GM19452 (cell line): ENCODE results near the gene TMEM60.
"Not testable (repeated sequence)": the region's sequence is repeated elsewhere in the genome, so short reads cannot be mapped to it uniquely, and the experiment has no call there.

Experiments
- ATAC-seq: cut with Tn5 transposase; IDR thresholded peaks from one replicate; pipeline ENCODE4 v1.9.1; 2021; ENCODE audit not compliant: unreplicated experiment

Gene TMEM60, protein sequence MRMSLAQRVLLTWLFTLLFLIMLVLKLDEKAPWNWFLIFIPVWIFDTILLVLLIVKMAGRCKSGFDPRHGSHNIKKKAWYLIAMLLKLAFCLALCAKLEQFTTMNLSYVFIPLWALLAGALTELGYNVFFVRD

DNA sequence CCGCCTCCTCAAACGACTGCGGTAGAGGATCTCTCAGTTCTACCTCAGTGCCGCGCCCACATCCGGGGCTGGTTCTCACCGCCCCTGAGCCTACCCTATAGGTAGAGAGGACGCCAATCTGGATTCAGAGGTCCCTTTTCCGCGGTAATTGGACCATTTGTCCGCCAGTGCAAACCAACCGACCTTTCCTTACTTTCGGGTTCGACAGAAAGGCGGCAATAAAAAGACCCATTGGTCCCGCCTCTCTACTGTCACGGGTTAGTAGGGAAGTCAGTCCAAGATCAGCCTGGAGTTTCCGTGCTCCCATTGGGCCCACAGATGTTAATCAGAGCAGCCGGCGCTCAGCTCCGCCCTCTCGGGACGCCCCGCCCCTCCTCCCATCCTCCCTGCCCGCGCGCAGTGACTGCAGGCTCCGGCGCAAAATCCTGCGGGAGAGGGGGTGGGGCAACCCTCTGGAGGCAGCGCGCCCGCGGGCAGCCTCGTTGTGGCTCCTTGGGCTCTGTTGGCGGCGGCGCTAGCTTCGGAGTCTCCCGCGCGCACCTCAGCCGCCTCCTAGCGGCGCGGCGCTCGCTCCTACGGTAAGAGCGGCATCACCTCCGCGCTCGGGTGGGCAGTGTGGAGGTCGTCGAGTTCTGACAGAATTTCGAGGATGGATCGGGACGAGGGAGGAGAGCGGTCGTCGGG, at the start of gene TMEM60, which contains the start of gene PHTF2:
TMEM60 (minus strand) TSS at position 41 of the 684 bp plus-strand sequence. CDS start 4,061 bp downstream, outside the sequence.
PHTF2 (plus strand) TSS at position 380 of the 684 bp plus-strand sequence.
- peak; percentile 90 for ATAC-seq

DNA sequence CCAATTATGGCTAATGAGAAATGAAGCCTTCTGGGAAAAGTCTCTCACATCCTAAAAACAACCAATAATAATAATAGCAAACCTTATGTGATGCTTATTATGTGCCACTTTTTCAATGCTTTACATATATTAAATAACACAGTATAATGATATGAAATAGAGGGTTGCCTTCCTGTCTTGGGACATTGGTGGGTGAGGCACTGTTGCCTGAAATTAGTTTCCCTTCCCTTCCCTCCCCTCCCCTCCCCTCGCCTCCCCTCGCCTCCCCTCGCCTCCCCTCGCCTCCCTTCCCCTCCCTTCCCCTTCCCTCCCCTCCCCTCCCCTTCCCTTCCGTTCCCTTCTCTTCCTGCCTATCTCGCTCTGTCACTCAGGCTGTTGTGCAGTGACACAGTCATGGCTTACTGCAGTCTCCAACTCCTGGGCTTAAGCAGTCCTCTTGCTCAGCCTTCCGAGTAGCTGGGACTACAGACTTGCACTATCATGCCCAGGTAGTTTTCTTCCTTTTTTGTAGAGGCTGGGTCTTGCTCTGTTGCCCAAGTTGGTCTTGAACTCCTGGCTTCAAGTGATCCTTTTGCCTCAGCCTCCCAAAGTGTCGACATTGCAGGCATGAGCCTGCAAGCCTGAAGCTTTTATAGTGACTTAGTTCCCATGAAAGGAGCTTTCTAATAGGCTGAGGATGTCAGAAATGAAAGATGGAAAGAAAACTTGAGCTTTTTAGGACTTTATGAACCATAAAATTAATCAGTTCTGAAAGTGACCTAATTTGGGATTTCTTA, 48.3 kb upstream of the TMEM60 start:
- ATAC-seq, result no peak

DNA sequence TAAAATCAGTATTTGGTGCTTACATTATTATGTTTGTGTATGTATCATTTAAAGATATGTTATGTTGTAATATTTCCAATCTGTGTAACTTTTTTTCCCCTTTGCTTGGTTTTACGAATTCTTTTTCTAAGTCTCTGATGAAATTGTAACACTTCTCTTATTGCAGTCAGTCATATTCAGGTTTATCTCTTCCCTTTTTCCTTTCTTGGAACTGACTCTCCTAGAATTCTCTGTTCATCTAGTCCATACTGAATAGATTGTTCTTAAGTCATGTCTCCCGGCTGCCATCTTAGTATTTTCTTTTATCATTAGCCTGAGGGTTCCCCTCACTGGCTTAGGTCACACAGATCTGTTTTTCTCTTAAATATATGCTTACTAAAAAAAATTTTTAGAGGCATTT, 45.0 kb upstream of the TMEM60 start:
- no peak for ATAC-seq

GRCh38 chr7:77839919-77840318, 41.7 kb upstream of the TMEM60 start:
- ATAC-seq, result no peak

DNA sequence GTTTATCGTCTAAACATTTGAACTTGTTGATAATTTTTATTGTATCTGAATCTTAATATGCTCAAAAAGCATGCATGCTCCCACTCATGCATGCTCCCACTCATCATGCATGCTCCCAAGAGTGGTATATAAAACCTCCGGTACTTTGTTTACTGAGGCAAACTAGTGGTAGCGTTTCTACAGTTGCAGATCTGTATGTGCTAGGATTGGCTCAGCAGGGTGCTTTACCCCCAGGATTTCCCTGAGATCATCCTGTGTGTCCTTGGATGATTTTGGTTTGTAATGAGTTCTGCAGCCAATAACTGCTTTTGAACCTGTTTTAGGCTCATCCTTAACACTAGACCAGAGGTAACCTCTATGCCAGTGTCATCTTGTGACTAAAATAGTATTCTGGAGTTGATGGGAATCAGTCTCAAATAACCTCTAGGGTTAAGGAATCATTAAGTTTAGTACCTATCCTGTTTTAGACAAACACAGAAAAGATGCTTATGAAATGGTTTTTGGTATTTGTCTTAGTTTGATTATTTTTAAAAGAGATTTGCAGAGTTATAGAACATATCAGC, 40.8 kb upstream of the TMEM60 start:
- ATAC-seq, result no peak

DNA sequence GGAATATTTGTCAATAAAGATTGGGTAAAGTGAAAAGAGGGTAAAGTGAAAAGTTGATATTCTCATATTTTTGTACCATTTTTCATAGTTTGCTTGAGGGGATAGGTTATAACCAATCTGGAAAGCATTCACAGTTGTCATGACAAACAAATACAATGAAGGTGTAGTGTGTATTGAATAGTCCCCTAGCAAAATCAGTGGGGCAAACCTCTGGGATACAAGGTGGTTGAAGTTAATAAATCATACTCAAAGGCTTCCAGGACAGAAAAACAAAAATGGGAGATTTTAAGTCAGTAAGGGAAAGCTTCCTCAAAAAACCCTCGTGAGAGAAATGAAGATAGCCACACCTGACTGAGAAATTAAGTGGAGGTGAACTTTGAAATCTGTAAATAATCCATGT, 39.7 kb upstream of the TMEM60 start:
- ATAC-seq, result no peak

- ATAC-seq, result no peak
Measured at GRCh38 chr7:77837275-77837674, 39.0 kb upstream of the TMEM60 start.

GRCh38 chr7:77836425-77836824, 38.2 kb upstream of the TMEM60 start:
- not testable (repeated sequence) for ATAC-seq

- no peak for ATAC-seq
Measured at GRCh38 chr7:77833136-77833535, 34.9 kb upstream of the TMEM60 start.

GRCh38 chr7:77831953-77832352, 33.7 kb upstream of the TMEM60 start:
- no peak for ATAC-seq

DNA sequence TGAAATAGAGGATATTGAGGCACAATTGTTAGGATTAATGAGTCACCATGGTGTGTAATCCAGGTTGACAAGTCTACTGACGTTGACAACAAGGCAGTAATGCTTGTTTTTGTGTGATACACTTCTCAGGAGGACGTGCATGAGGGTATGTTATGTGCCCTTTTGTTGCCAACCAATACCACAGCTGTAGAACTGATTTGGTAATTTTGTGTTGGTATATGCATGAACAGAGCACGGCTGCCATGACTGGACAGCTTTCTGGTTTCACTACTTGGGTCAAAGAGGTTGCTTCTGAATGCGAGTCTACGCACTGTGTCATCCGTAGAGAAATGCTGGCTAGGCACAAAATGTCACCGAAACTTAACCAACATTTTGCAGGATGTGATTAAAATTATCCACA, 33.2 kb upstream of the TMEM60 start:
- ATAC-seq, result no peak

DNA sequence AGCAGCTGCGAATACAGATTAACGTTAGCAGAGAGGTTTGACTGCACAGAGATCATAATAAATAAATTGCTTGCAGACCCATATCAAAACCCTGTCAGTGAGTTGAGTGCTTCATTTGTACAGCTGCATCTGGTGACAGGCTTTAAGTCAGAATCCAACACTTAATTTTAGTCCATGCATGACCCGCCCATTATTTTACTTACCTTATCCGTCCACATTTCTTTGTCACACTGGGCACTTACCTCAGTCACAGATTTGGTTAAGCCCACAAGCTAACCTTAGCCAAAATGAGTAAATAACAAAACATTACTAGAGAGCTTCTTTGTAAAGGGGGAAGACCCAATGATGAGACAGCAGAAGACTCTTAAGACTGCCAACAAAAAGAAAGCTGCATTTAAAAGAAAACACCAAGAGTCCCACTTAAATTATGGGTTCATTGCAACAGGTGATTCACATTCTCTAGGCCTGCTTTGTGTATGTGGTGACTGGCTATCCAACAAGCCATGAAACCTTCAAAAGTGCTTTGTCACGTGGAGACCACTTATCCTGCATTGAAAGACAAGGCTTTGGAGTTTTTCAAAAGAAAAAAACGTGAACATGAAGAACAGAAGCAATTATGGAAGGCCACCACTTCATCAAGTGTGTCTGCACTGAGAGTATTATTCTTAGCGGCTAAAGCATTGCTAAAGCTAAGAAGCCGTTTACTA, 32.6 kb upstream of the TMEM60 start:
- no peak for ATAC-seq

DNA sequence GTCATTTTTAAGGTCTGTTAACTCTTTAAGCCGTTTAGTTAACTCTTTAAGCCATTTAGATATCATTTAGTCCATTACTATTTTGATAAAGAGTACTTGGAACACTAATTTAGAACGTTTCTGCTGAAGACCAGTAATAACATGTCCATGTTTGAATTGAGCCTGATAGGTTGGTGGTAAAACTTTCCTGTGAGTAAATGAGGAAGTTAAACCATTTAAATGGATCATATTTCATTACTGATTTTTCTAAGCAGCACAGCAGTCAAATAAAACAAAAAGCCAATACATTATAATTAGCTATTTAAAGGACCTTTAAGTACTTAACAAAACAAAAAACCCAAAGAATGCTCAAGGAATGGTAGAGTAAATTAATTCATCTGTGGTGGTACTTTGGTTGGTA, 29.8 kb upstream of the TMEM60 start:
- ATAC-seq, result no peak

DNA sequence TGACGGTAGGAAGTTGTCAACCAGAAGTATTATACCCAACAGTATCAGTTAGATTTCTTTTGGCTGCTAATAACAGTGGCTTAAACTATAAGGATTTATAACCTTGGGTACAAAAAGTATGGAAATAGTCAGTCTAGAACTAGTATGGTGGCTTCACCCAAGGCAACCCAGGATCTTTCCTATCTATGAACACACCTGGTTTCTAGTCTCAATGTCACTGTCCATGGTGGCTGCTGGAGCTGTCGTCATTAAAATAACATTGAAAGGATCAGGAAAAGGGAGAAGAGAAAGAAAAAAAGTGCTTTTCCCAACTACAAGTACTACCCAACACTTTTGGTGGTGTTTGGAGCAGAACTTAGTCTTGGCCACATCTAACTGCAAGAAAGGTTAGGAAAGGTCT, 28.1 kb upstream of the TMEM60 start:
- no peak for ATAC-seq

GRCh38 chr7:77825131-77825530, 26.9 kb upstream of the TMEM60 start:
- no peak for ATAC-seq

DNA sequence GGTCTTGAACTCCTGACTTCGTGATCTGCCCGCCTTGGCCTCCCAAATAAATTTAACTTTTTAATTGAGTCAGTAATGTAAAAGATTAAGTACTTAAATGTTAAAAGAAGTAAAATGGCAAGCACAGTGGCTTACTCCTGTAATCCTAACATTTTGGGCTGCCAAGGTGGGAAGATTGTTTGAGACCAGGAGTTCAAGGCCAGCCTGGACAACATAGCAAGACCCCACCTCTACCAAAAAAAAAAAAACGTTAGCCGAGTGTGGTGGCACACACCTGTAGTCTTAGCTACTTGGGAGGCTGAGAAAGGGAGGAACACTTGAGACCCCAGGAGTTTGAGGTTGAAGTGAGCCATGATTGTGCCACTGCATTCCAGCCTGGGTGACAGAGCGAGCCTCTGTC, 26.4 kb upstream of the TMEM60 start:
- ATAC-seq, result no peak

DNA sequence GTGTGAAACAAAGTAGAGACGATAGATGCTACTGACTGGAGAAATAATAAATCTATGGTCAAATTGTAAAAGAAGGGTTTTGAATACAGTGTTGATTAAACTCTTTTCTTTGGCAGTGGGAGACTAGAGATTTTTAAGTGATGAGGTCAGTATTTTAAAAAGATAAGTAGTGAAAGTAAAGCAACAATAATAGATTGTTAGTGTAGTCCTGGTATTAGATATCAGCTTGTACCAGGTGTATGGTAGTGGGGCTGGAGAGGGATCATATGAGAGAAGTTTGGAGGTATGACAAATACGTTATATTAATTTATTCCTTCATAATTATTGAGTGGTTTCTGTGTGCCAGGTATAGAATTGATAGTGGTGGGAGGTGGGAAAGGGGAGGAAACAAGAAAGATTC, 25.6 kb upstream of the TMEM60 start:
- peak; percentile 34 for ATAC-seq

- no peak for ATAC-seq
Measured at GRCh38 chr7:77822269-77822668, 24.0 kb upstream of the TMEM60 start.

DNA sequence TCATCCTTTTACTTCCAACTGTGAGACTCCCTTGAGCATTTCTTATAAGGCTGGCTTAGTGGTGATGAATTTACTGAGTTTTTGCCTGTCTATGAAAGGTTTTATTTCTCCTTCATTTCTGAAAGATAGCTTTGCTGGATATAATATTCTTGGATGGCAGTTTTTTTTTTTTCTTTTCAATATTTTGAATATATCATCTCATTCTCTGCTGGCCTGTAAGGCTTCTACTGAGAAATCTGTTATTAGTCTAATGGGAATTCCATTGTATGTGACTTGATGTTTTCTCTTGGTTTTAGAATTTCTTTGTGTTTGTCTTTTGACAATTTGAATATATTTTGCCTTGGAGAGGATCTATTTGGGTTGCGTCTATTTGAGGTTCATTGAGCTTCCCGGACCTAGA, 22.7 kb upstream of the TMEM60 start:
- no peak for ATAC-seq

GRCh38 chr7:77819021-77819420, 20.8 kb upstream of the TMEM60 start:
- no peak for ATAC-seq

DNA sequence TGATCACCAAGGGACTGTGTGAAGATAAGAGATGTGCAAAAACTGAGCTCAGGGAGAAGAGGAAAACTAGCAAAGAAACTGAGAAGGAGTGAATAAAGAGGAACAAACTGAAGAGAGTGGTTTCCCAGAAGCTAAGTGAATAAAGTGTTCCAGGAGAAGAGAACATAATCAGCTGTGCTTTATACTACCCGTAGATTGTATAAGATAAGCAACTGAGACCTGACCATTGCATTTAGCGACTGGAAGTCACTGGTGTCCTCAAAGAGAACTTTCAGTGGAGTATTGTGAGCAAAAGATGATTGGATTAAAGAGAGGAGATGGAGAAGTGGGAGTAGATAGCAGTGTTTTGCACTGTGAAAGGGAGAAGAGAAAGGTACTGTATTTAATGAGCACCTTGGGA, 14.9 kb upstream of the TMEM60 start:
- ATAC-seq, result no peak
